ENCODE measurements around the gene LRCH3.

LRCH3 gene

GRCh38 chr3:197753263-197753662 is 37.8 kb upstream of the LRCH3 start:
- peak; percentile 7 for DNase-seq

GRCh38 chr3:197756704-197757103 is 34.4 kb upstream of the LRCH3 start:
- no CpG with 5 or more reads among the region's 3 CpGs for whole genome bisulfite sequencing (ENCODE audit: extremely low coverage, insufficient coverage, low lambda C conversion rate)
- H3K36me3 ChIP-seq (ENCODE audit: control insufficient read depth, insufficient read depth, low read length), result no peaks in the 10 kb centered on the region

More at GRCh38 chr3:197753263-197753662, 37.8 kb upstream of the LRCH3 start:
- no peak overlapping the region for H3K9ac ChIP-seq (ENCODE audit: low read length)
- H2BK120ac ChIP-seq (ENCODE audit: low read depth, low read length), result no peak overlapping the region
- no peak overlapping the region for H2BK15ac ChIP-seq (replicated peaks; ENCODE audit: low read depth)
- WGBS (ENCODE audit: extremely low coverage, insufficient coverage, low lambda C conversion rate), result no CpG with 5 or more reads among the region's 3 CpGs
- H3K79me2 ChIP-seq (ENCODE audit: control insufficient read depth, insufficient read depth, low read length), result peaks cover 6% of the 10 kb centered on the region
- H3K27me3 ChIP-seq (ENCODE audit: insufficient read depth, low read length, poor library complexity), result no peaks in the 10 kb centered on the region
- H3K18ac ChIP-seq (ENCODE audit: low read length), result no peak overlapping the region
- H3K23ac ChIP-seq (ENCODE audit: low read length), result no peak overlapping the region
- no peak overlapping the region for H3K27ac ChIP-seq (ENCODE audit: low read depth, low read length)
- no peak overlapping the region for H3K4me2 ChIP-seq (ENCODE audit: low read length)
- H2AK5ac ChIP-seq (ENCODE audit: low read length), result no peak overlapping the region
- no peak overlapping the region for H4K8ac ChIP-seq (ENCODE audit: low read depth, low read length)
- H3K79me1 ChIP-seq (ENCODE audit: low read length), result peaks cover 2% of the 10 kb centered on the region
- no peak overlapping the region for H3K4me3 ChIP-seq (ENCODE audit: low read length)
- no peaks in the 10 kb centered on the region for H3K36me3 ChIP-seq (ENCODE audit: control insufficient read depth, insufficient read depth, low read length)
- no peak overlapping the region for H4K5ac ChIP-seq (ENCODE audit: low read length)
- no peaks in the 10 kb centered on the region for H3K4me1 ChIP-seq (ENCODE audit: control insufficient read depth, low read depth, low read length)
- no peak overlapping the region for H3K56ac ChIP-seq (ENCODE audit: low read length)
- H2BK5ac ChIP-seq (ENCODE audit: low read length), result no peak overlapping the region
- H3K4ac ChIP-seq (ENCODE audit: low read depth, low read length), result no peak overlapping the region

GRCh38 chr3:197758512-197758911 is 32.5 kb upstream of the LRCH3 start:
- Histone ChIP-seq H3K4me2 (ENCODE audit: low read length) (no peak overlapping the region), H2BK120ac (ENCODE audit: low read depth, low read length) (no peak overlapping the region), H3K56ac (ENCODE audit: low read length) (no peak overlapping the region), H3K4ac (ENCODE audit: low read depth, low read length) (no peak overlapping the region), H3K36me3 (ENCODE audit: control insufficient read depth, insufficient read depth, low read length) (no peaks in the 10 kb centered on the region), H3K4me1 (ENCODE audit: control insufficient read depth, low read depth, low read length) (no peaks in the 10 kb centered on the region), H2AK5ac (ENCODE audit: low read length) (no peak overlapping the region), H3K4me3 (ENCODE audit: low read length) (no peak overlapping the region), H4K5ac (ENCODE audit: low read length) (no peak overlapping the region), H3K27ac (ENCODE audit: low read depth, low read length) (no peak overlapping the region), H4K8ac (ENCODE audit: low read depth, low read length) (no peak overlapping the region), H3K27me3 (ENCODE audit: insufficient read depth, low read length, poor library complexity) (no peaks in the 10 kb centered on the region), H3K23ac (ENCODE audit: low read length) (no peak overlapping the region), H2BK15ac (replicated peaks; ENCODE audit: low read depth) (no peak overlapping the region), H3K79me2 (ENCODE audit: control insufficient read depth, insufficient read depth, low read length) (peaks cover 3% of the 10 kb centered on the region), H3K79me1 (ENCODE audit: low read length) (peaks cover 2% of the 10 kb centered on the region), H3K18ac (ENCODE audit: low read length) (no peak overlapping the region), H3K9ac (ENCODE audit: low read length) (no peak overlapping the region), H2BK5ac (ENCODE audit: low read length) (no peak overlapping the region)
- no CpG with 5 or more reads among the region's 4 CpGs for WGBS (ENCODE audit: extremely low coverage, insufficient coverage, low lambda C conversion rate)
- DNase-seq, result no peak

More at GRCh38 chr3:197756704-197757103, 34.4 kb upstream of the LRCH3 start:
- Histone ChIP-seq H3K9ac (ENCODE audit: low read length) (no peak overlapping the region), H3K79me2 (ENCODE audit: control insufficient read depth, insufficient read depth, low read length) (peaks cover 6% of the 10 kb centered on the region), H2BK5ac (ENCODE audit: low read length) (no peak overlapping the region), H3K4ac (ENCODE audit: low read depth, low read length) (no peak overlapping the region), H2BK120ac (ENCODE audit: low read depth, low read length) (no peak overlapping the region), H3K27me3 (ENCODE audit: insufficient read depth, low read length, poor library complexity) (no peaks in the 10 kb centered on the region), H3K18ac (ENCODE audit: low read length) (no peak overlapping the region), H3K23ac (ENCODE audit: low read length) (no peak overlapping the region), H2BK15ac (replicated peaks; ENCODE audit: low read depth) (no peak overlapping the region), H3K4me2 (ENCODE audit: low read length) (no peak overlapping the region), H4K8ac (ENCODE audit: low read depth, low read length) (no peak overlapping the region), H2AK5ac (ENCODE audit: low read length) (no peak overlapping the region), H3K79me1 (ENCODE audit: low read length) (peaks cover 3% of the 10 kb centered on the region), H3K27ac (ENCODE audit: low read depth, low read length) (no peak overlapping the region), H4K5ac (ENCODE audit: low read length) (no peak overlapping the region), H3K4me3 (ENCODE audit: low read length) (no peak overlapping the region), H3K56ac (ENCODE audit: low read length) (no peak overlapping the region), H3K4me1 (ENCODE audit: control insufficient read depth, low read depth, low read length) (no peaks in the 10 kb centered on the region)
- DNase-seq, result no peak

- no peak overlapping the region for H3K18ac ChIP-seq (ENCODE audit: low read length)
- H3K36me3 ChIP-seq (ENCODE audit: control insufficient read depth, insufficient read depth, low read length), result no peaks in the 10 kb centered on the region
- no peak overlapping the region for H3K9ac ChIP-seq (ENCODE audit: low read length)
- H3K79me1 ChIP-seq (ENCODE audit: low read length), result peaks cover 2% of the 10 kb centered on the region
- H4K8ac ChIP-seq (ENCODE audit: low read depth, low read length), result no peak overlapping the region
- no peak for DNase-seq
- no peak overlapping the region for H3K4ac ChIP-seq (ENCODE audit: low read depth, low read length)
- H3K27ac ChIP-seq (ENCODE audit: low read depth, low read length), result no peak overlapping the region
- H2AK5ac ChIP-seq (ENCODE audit: low read length), result no peak overlapping the region
- no peaks in the 10 kb centered on the region for H3K79me2 ChIP-seq (ENCODE audit: control insufficient read depth, insufficient read depth, low read length)
- H3K23ac ChIP-seq (ENCODE audit: low read length), result no peak overlapping the region
- no peak overlapping the region for H2BK5ac ChIP-seq (ENCODE audit: low read length)
- H3K4me2 ChIP-seq (ENCODE audit: low read length), result no peak overlapping the region
- H3K56ac ChIP-seq (ENCODE audit: low read length), result no peak overlapping the region
- no peaks in the 10 kb centered on the region for H3K4me1 ChIP-seq (ENCODE audit: control insufficient read depth, low read depth, low read length)
- H4K5ac ChIP-seq (ENCODE audit: low read length), result no peak overlapping the region
- no peak overlapping the region for H3K4me3 ChIP-seq (ENCODE audit: low read length)
- no peaks in the 10 kb centered on the region for H3K27me3 ChIP-seq (ENCODE audit: insufficient read depth, low read length, poor library complexity)
- no peak overlapping the region for H2BK15ac ChIP-seq (replicated peaks; ENCODE audit: low read depth)
- H2BK120ac ChIP-seq (ENCODE audit: low read depth, low read length), result no peak overlapping the region
Measured at GRCh38 chr3:197761784-197762183, 29.3 kb upstream of the LRCH3 start.

- Histone ChIP-seq H3K79me1 (ENCODE audit: low read length) (no peaks in the 10 kb centered on the region), H4K8ac (ENCODE audit: low read depth, low read length) (no peak overlapping the region), H3K9ac (ENCODE audit: low read length) (no peak overlapping the region), H2BK5ac (ENCODE audit: low read length) (no peak overlapping the region), H3K27ac (ENCODE audit: low read depth, low read length) (no peak overlapping the region), H3K79me2 (ENCODE audit: control insufficient read depth, insufficient read depth, low read length) (no peaks in the 10 kb centered on the region), H2BK15ac (replicated peaks; ENCODE audit: low read depth) (no peak overlapping the region), H3K23ac (ENCODE audit: low read length) (no peak overlapping the region), H3K18ac (ENCODE audit: low read length) (no peak overlapping the region), H3K4me3 (ENCODE audit: low read length) (no peak overlapping the region), H3K4me1 (ENCODE audit: control insufficient read depth, low read depth, low read length) (no peaks in the 10 kb centered on the region), H3K4ac (ENCODE audit: low read depth, low read length) (no peak overlapping the region), H3K36me3 (ENCODE audit: control insufficient read depth, insufficient read depth, low read length) (peaks cover 4% of the 10 kb centered on the region), H3K56ac (ENCODE audit: low read length) (no peak overlapping the region), H2AK5ac (ENCODE audit: low read length) (no peak overlapping the region), H3K27me3 (ENCODE audit: insufficient read depth, low read length, poor library complexity) (no peaks in the 10 kb centered on the region), H4K5ac (ENCODE audit: low read length) (no peak overlapping the region), H3K4me2 (ENCODE audit: low read length) (no peak overlapping the region), H2BK120ac (ENCODE audit: low read depth, low read length) (no peak overlapping the region)
- no peak for DNase-seq
- WGBS (ENCODE audit: extremely low coverage, insufficient coverage, low lambda C conversion rate), result no CpG with 5 or more reads among the region's 7 CpGs
Measured at GRCh38 chr3:197775317-197775716, 15.7 kb upstream of the LRCH3 start.

- H3K56ac ChIP-seq (ENCODE audit: low read length), result no peak overlapping the region
- no peak overlapping the region for H2BK15ac ChIP-seq (replicated peaks; ENCODE audit: low read depth)
- DNase-seq, result no peak
- no peak overlapping the region for H3K4ac ChIP-seq (ENCODE audit: low read depth, low read length)
- H3K36me3 ChIP-seq (ENCODE audit: control insufficient read depth, insufficient read depth, low read length), result peaks cover 2% of the 10 kb centered on the region
- H4K8ac ChIP-seq (ENCODE audit: low read depth, low read length), result no peak overlapping the region
- H3K4me2 ChIP-seq (ENCODE audit: low read length), result no peak overlapping the region
- H3K79me2 ChIP-seq (ENCODE audit: control insufficient read depth, insufficient read depth, low read length), result no peaks in the 10 kb centered on the region
- H3K27me3 ChIP-seq (ENCODE audit: insufficient read depth, low read length, poor library complexity), result no peaks in the 10 kb centered on the region
- no peak overlapping the region for H3K18ac ChIP-seq (ENCODE audit: low read length)
- H2AK5ac ChIP-seq (ENCODE audit: low read length), result no peak overlapping the region
- H3K4me3 ChIP-seq (ENCODE audit: low read length), result no peak overlapping the region
- no peaks in the 10 kb centered on the region for H3K4me1 ChIP-seq (ENCODE audit: control insufficient read depth, low read depth, low read length)
- H2BK5ac ChIP-seq (ENCODE audit: low read length), result no peak overlapping the region
- H2BK120ac ChIP-seq (ENCODE audit: low read depth, low read length), result no peak overlapping the region
- no peak overlapping the region for H3K9ac ChIP-seq (ENCODE audit: low read length)
- WGBS (ENCODE audit: extremely low coverage, insufficient coverage, low lambda C conversion rate), result no CpG with 5 or more reads among the region's 4 CpGs
- no peaks in the 10 kb centered on the region for H3K79me1 ChIP-seq (ENCODE audit: low read length)
- no peak overlapping the region for H3K23ac ChIP-seq (ENCODE audit: low read length)
- H3K27ac ChIP-seq (ENCODE audit: low read depth, low read length), result no peak overlapping the region
- H4K5ac ChIP-seq (ENCODE audit: low read length), result no peak overlapping the region
Measured at GRCh38 chr3:197782230-197782629, 8.8 kb upstream of the LRCH3 start.
